HEK293T (cell line): ENCODE data around the gene SEMA5A.

Source experiments
- FOXA1 ChIP-seq: fragments of 450-650 bp; IDR thresholded peaks from 2 replicates; pipeline ENCODE4 v1.6.1; 2016; ENCODE audit warnings: mild to moderate bottlenecking
- FOXK2 ChIP-seq: fragments of 450-650 bp; IDR thresholded peaks from 2 replicates; pipeline ENCODE4 v1.6.1; 2016; ENCODE audit warnings: mild to moderate bottlenecking
- HDGF ChIP-seq: fragments of 450-650 bp; IDR thresholded peaks from 2 replicates; pipeline ENCODE4 v1.6.1; 2017; ENCODE audit warnings: antibody characterized with exemption, borderline replicate concordance
- L3MBTL2 ChIP-seq: fragments of 450-650 bp; conservative IDR thresholded peaks from 2 replicates; pipeline ENCODE4 v1.6.1; 2016; ENCODE audit warnings: mild to moderate bottlenecking
- SUZ12 ChIP-seq: fragments of 450-650 bp; IDR thresholded peaks from 2 replicates; pipeline ENCODE4 v1.6.1; 2016; ENCODE audit warnings: mild to moderate bottlenecking
- TF ChIP-seq, protein P1 (sequence below): fragments of 450-650 bp; IDR thresholded peaks from 2 replicates; pipeline ENCODE4 v1.6.1; 2016

DNA sequence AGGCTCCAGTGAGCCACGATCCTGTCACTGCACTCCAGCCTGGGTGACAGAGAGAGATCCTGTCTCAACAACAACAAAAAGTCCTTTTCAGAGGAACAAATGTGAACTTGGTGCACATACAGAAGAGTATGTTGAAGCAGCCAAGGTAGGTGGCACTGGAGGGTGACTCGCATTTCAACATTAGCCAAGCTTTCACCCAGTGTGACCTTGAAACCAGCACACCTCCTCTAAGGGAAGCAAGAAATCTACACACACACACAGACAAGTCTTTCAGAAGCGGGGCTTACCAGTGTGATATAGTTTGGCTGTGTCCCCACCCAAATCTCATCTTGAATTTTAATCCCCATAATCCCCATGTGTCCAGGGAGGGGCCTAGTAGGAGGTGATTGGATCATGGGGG, 225.2 kb downstream of the SEMA5A start:
- TF ChIP-seq FOXK2 (no peak), L3MBTL2 (no peak), HDGF (no peak), FOXA1 (no peak), SUZ12 (no peak)
- TF ChIP-seq, protein P1, sequence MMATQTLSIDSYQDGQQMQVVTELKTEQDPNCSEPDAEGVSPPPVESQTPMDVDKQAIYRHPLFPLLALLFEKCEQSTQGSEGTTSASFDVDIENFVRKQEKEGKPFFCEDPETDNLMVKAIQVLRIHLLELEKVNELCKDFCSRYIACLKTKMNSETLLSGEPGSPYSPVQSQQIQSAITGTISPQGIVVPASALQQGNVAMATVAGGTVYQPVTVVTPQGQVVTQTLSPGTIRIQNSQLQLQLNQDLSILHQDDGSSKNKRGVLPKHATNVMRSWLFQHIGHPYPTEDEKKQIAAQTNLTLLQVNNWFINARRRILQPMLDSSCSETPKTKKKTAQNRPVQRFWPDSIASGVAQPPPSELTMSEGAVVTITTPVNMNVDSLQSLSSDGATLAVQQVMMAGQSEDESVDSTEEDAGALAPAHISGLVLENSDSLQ: no peak
